Stimulated activated CD4-positive, alpha-beta T cell treated with anti-CD3 and anti-CD28 coated beads, Interleukin-2, amount 100 ng/mL, for 4 hours (primary cell): ENCODE data around the gene REXO1.

Experiments used
- DNase-seq: peaks from one replicate; pipeline ENCODE4 v3.0.0-alpha.2; 2020; ENCODE audit warnings: low read depth

The REXO1 gene

GRCh38 chr19:1828279-1829238, 19.7 kb downstream of the REXO1 start:
- DNase-seq, result no peak

GRCh38 chr19:1827566-1828278, 20.6 kb downstream of the REXO1 start:
- DNase-seq, result no peak

GRCh38 chr19:1826557-1827521, 21.4 kb downstream of the REXO1 start:
- no peak for DNase-seq

GRCh38 chr19:1825909-1826556, 22.2 kb downstream of the REXO1 start:
- DNase-seq, result peak; percentile 59

GRCh38 chr19:1824252-1824622, 24.0 kb downstream of the REXO1 start:
- DNase-seq, result no peak

GRCh38 chr19:1823539-1824251, 24.6 kb downstream of the REXO1 start:
- DNase-seq, result no peak

- DNase-seq, result no peak
Observed at GRCh38 chr19:1823020-1823419, 25.3 kb downstream of the REXO1 start.

- no peak for DNase-seq
Observed at GRCh38 chr19:1822210-1822609, 26.1 kb downstream of the REXO1 start.

- no peak for DNase-seq
Observed at GRCh38 chr19:1819341-1820255, 28.7 kb downstream of the REXO1 start.

GRCh38 chr19:1818549-1819195, 29.6 kb downstream of the REXO1 start:
- DNase-seq, result no peak

- DNase-seq, result no peak
Observed at GRCh38 chr19:1817553-1818179, 30.6 kb downstream of the REXO1 start.

GRCh38 chr19:1816530-1817298, 31.6 kb downstream of the REXO1 start:
- DNase-seq, result no peak

- no peak for DNase-seq
Observed at GRCh38 chr19:1815605-1816529, 32.4 kb downstream of the REXO1 start.

- DNase-seq, result no peak
Observed at GRCh38 chr19:1814833-1815604, 33.3 kb downstream of the REXO1 start.

GRCh38 chr19:1814391-1814790, 33.9 kb downstream of the REXO1 start:
- DNase-seq, result no peak
